22Rv1 (cell line): ENCODE results near the gene WHRN.

ENCODE experiments used
- CTCF ChIP-seq: fragments of 450-650 bp; IDR thresholded peaks from 2 replicates; pipeline ENCODE4 v1.5.1; 2017; ENCODE audit warnings: mild to moderate bottlenecking
- ZFX ChIP-seq: fragments of 450-650 bp; IDR thresholded peaks from 2 replicates; pipeline ENCODE4 v1.6.1; 2017; ENCODE audit warnings: antibody characterized with exemption, borderline replicate concordance

- TF ChIP-seq CTCF (no peak), ZFX (no peak)
Observed at GRCh38 chr9:114426046-114426948, 79.0 kb downstream of the WHRN start.
